ENCODE data around the gene BRWD1. TPM values are rescaled to one million over a fixed set of nuclear protein-coding genes. Genes with fewer than 3 reads are reported as not detected.
"Not testable (repeated sequence)": the region's sequence is repeated elsewhere in the genome, so short reads cannot be mapped to it uniquely, and the experiment has no call there.

BRWD1 gene

GRCh38 chr21:39142972-39143371 lies 170.5 kb downstream of the BRWD1 start:
- Histone ChIP-seq H3K4me3 (ENCODE audit: low read length) (no peak overlapping the region), H3K4me2 (ENCODE audit: low read length) (no peak overlapping the region), H3K9me3 (replicated peaks; ENCODE audit: low read length) (no peaks in the 10 kb centered on the region), H3K27me3 (ENCODE audit: control insufficient read depth, insufficient read depth, low read length) (peaks cover 19% of the 10 kb centered on the region), H3K36me3 (ENCODE audit: insufficient read depth, low read length) (no peaks in the 10 kb centered on the region), H3K4me1 (ENCODE audit: control insufficient read depth, insufficient read depth, low read length) (no peaks in the 10 kb centered on the region), H3K9ac (ENCODE audit: low read depth, low read length) (no peak overlapping the region)

DNA sequence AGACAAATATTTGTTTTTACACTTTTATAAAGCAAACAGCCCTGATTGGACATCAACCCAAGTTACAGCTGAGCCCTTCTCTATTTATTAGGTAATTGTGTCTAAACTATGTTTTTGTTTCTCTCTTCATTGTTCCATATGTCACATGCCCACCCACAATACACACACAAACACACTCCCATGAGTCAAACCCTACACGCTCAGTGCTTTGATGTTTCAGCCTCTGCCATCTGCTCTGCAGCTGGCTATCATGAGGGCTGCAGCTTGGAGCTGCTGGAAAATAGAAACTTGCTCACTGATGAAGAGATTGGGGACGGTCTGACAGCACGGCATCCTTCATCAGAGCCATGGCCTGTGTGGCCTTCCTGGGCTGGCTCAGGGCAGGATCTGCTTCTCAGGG lies 171.9 kb downstream of the BRWD1 start:
- Histone ChIP-seq H3K9me3 (replicated peaks; ENCODE audit: low read length) (no peaks in the 10 kb centered on the region), H3K27me3 (ENCODE audit: control insufficient read depth, insufficient read depth, low read length) (peaks cover 19% of the 10 kb centered on the region), H3K4me3 (ENCODE audit: low read length) (no peak overlapping the region), H3K36me3 (ENCODE audit: insufficient read depth, low read length) (no peaks in the 10 kb centered on the region), H3K4me1 (ENCODE audit: control insufficient read depth, insufficient read depth, low read length) (peaks cover 2% of the 10 kb centered on the region), H3K4me2 (ENCODE audit: low read length) (no peak overlapping the region), H3K9ac (ENCODE audit: low read depth, low read length) (no peak overlapping the region)

- H3K27me3 ChIP-seq (ENCODE audit: control insufficient read depth, insufficient read depth, low read length), result peaks cover 32% of the 10 kb centered on the region
- H3K9me3 ChIP-seq (replicated peaks; ENCODE audit: low read length), result no peaks in the 10 kb centered on the region
- no peak overlapping the region for H3K4me3 ChIP-seq (ENCODE audit: low read length)
- H3K4me2 ChIP-seq (ENCODE audit: low read length), result no peak overlapping the region
- no peaks in the 10 kb centered on the region for H3K36me3 ChIP-seq (ENCODE audit: insufficient read depth, low read length)
- no peak overlapping the region for H3K9ac ChIP-seq (ENCODE audit: low read depth, low read length)
- peaks cover 3% of the 10 kb centered on the region for H3K4me1 ChIP-seq (ENCODE audit: control insufficient read depth, insufficient read depth, low read length)
Observed at GRCh38 chr21:39137248-39138178, 175.9 kb downstream of the BRWD1 start.

DNA sequence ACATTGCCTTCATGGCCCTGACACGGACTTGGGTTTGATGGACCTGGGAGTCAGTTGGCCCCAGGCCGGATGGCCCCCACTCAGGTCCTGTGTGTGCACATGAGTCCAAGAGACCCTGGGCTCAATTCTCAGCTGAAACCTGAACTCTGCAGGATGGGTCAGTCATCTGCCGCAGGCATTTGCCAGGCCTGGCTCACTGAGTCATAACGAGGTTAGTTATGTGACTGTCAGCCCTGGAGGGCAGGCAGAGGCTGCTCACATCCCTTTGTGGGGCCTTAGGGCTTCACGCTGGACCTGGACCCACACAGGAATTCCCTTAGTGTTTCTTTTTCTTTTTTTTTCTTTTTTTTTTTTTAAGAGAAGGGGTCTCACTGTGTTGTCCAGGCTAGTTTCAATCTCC lies 176.7 kb downstream of the BRWD1 start:
- H3K27me3 ChIP-seq (ENCODE audit: control insufficient read depth, insufficient read depth, low read length), result peaks cover 26% of the 10 kb centered on the region
- H3K4me3 ChIP-seq (ENCODE audit: low read length), result no peak overlapping the region
- no peak overlapping the region for H3K4me2 ChIP-seq (ENCODE audit: low read length)
- H3K9me3 ChIP-seq (replicated peaks; ENCODE audit: low read length), result no peaks in the 10 kb centered on the region
- H3K4me1 ChIP-seq (ENCODE audit: control insufficient read depth, insufficient read depth, low read length), result peaks cover 3% of the 10 kb centered on the region
- H3K36me3 ChIP-seq (ENCODE audit: insufficient read depth, low read length), result no peaks in the 10 kb centered on the region
- H3K9ac ChIP-seq (ENCODE audit: low read depth, low read length), result no peak overlapping the region

- not testable (repeated sequence) for H3K4me3 ChIP-seq (ENCODE audit: low read length); H3K36me3 ChIP-seq (ENCODE audit: insufficient read depth, low read length); H3K4me2 ChIP-seq (ENCODE audit: low read length); H3K9me3 ChIP-seq (replicated peaks; ENCODE audit: low read length); H3K9ac ChIP-seq (ENCODE audit: low read depth, low read length); H3K4me1 ChIP-seq (ENCODE audit: control insufficient read depth, insufficient read depth, low read length)
- peaks cover 28% of the 10 kb centered on the region for H3K27me3 ChIP-seq (ENCODE audit: control insufficient read depth, insufficient read depth, low read length)
Observed at GRCh38 chr21:39136138-39136537, 177.3 kb downstream of the BRWD1 start.

- H3K27me3 ChIP-seq (ENCODE audit: control insufficient read depth, insufficient read depth, low read length), result peaks cover 22% of the 10 kb centered on the region
- H3K4me3 ChIP-seq (ENCODE audit: low read length), result no peak overlapping the region
- H3K9ac ChIP-seq (ENCODE audit: low read depth, low read length), result no peak overlapping the region
- peaks cover 3% of the 10 kb centered on the region for H3K4me1 ChIP-seq (ENCODE audit: control insufficient read depth, insufficient read depth, low read length)
- H3K4me2 ChIP-seq (ENCODE audit: low read length), result no peak overlapping the region
- no peaks in the 10 kb centered on the region for H3K9me3 ChIP-seq (replicated peaks; ENCODE audit: low read length)
- H3K36me3 ChIP-seq (ENCODE audit: insufficient read depth, low read length), result no peaks in the 10 kb centered on the region
Observed at GRCh38 chr21:39134288-39134810, 179.1 kb downstream of the BRWD1 start.

Small RNA genes lying within 50 kb of the gene (small RNA-seq; reads per million reads assigned to genes)
- not detected for gene RF00019

All from skeletal muscle satellite cell (primary cell).